GM21528 (cell line): ENCODE measurements around the gene CELSR2.
"Not testable (repeated sequence)": the region's sequence is repeated elsewhere in the genome, so short reads cannot be mapped to it uniquely, and the experiment has no call there.

Experiments used
- ATAC-seq: cut with Tn5 transposase; IDR thresholded peaks from one replicate; pipeline ENCODE4 v1.9.1; 2021; ENCODE audit warnings: mild to moderate bottlenecking, moderate library complexity; ENCODE audit not compliant: unreplicated experiment, low FRiP score

The CELSR2 gene

GRCh38 chr1:109296782-109297181 lies 47.4 kb downstream of the CELSR2 start:
- no peak for ATAC-seq

- ATAC-seq = no peak
Measured at GRCh38 chr1:109298666-109299557, 49.6 kb downstream of the CELSR2 start.

- ATAC-seq = no peak
Measured at GRCh38 chr1:109299558-109300343, 50.4 kb downstream of the CELSR2 start.

GRCh38 chr1:109300650-109301151 lies 51.4 kb downstream of the CELSR2 start:
- no peak for ATAC-seq

- no peak for ATAC-seq
Measured at GRCh38 chr1:109301874-109302273, 52.5 kb downstream of the CELSR2 start.

GRCh38 chr1:109304226-109304920 lies 55.0 kb downstream of the CELSR2 start:
- ATAC-seq = no peak

GRCh38 chr1:109305991-109306390 lies 56.7 kb downstream of the CELSR2 start:
- ATAC-seq = not testable (repeated sequence)

- ATAC-seq = no peak
Measured at GRCh38 chr1:109306832-109307273, 57.5 kb downstream of the CELSR2 start, which contains the start of gene MYBPHL. TSS of gene MYBPHL (minus strand) at chr1:109307011. CDS start at chr1:109306991, 20 bp downstream.

- no peak for ATAC-seq
Measured at GRCh38 chr1:109307274-109308021, 58.1 kb downstream of the CELSR2 start.

GRCh38 chr1:109309347-109309746 lies 60.0 kb downstream of the CELSR2 start:
- no peak for ATAC-seq

- ATAC-seq = no peak
Measured at GRCh38 chr1:109312246-109312645, 62.9 kb downstream of the CELSR2 start.

GRCh38 chr1:109312978-109313775 lies 63.8 kb downstream of the CELSR2 start:
- ATAC-seq = no peak

GRCh38 chr1:109314795-109315194 lies 65.5 kb downstream of the CELSR2 start:
- no peak for ATAC-seq

GRCh38 chr1:109315288-109315687 lies 65.9 kb downstream of the CELSR2 start:
- no peak for ATAC-seq

GRCh38 chr1:109316506-109316905 lies 67.2 kb downstream of the CELSR2 start:
- ATAC-seq = no peak

GRCh38 chr1:109319114-109319513 lies 69.8 kb downstream of the CELSR2 start:
- ATAC-seq = no peak

- no peak for ATAC-seq
Measured at GRCh38 chr1:109322974-109323373, 73.6 kb downstream of the CELSR2 start.
